ENCODE data around the gene PIP4K2A. TPM values are rescaled to one million over a fixed set of nuclear protein-coding genes. Genes with fewer than 3 reads are reported as not detected.

Gene PIP4K2A
- total RNA-seq, 2 donors from 2014 or later, result 3.6 to 7.8 TPM

DNA sequence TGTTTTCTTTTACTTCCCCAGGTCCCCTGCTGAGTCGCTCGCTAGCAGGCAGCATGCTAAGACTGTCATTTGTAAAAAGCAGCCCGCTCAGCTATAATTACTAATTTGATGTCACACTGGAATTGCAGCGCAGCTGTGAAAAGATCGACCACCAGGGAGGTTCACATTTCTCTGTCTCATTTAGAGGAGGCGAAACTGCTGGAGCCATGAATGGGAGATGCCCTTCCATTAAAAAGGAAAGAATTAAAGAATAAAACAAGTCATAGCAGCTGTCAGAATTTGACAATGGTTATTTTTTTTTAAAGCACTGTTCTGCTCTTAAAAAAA is 153.5 kb downstream of the PIP4K2A start:
- DNase-seq (no peak), ATAC-seq (no peak)
- Histone ChIP-seq H3K27ac (no peak overlapping the region), H3K9me3 (no peaks in the 10 kb centered on the region), H3K36me3 (replicated peaks in 1 of 2; ENCODE audit: insufficient read depth in 1 of 2, low read depth in 2 of 2) (no peaks in the 10 kb centered on the region), H3K4me3 (no peak overlapping the region), H3K4me1 (peaks cover 10% of the 10 kb centered on the region), H3K27me3 (no peaks in the 10 kb centered on the region)
- no peak for TF ChIP-seq POLR2A (IDR thresholded peaks at IDR 0.05)
- TF ChIP-seq, protein P1, sequence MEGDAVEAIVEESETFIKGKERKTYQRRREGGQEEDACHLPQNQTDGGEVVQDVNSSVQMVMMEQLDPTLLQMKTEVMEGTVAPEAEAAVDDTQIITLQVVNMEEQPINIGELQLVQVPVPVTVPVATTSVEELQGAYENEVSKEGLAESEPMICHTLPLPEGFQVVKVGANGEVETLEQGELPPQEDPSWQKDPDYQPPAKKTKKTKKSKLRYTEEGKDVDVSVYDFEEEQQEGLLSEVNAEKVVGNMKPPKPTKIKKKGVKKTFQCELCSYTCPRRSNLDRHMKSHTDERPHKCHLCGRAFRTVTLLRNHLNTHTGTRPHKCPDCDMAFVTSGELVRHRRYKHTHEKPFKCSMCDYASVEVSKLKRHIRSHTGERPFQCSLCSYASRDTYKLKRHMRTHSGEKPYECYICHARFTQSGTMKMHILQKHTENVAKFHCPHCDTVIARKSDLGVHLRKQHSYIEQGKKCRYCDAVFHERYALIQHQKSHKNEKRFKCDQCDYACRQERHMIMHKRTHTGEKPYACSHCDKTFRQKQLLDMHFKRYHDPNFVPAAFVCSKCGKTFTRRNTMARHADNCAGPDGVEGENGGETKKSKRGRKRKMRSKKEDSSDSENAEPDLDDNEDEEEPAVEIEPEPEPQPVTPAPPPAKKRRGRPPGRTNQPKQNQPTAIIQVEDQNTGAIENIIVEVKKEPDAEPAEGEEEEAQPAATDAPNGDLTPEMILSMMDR (IDR thresholded peaks at IDR 0.05), result no peak
- WGBS, 2 donors, result 74 to 81% methylated on average over 6 of the region's 6 CpGs
- intact Hi-C loops (cut with DNase I), result no loop called here

DNA sequence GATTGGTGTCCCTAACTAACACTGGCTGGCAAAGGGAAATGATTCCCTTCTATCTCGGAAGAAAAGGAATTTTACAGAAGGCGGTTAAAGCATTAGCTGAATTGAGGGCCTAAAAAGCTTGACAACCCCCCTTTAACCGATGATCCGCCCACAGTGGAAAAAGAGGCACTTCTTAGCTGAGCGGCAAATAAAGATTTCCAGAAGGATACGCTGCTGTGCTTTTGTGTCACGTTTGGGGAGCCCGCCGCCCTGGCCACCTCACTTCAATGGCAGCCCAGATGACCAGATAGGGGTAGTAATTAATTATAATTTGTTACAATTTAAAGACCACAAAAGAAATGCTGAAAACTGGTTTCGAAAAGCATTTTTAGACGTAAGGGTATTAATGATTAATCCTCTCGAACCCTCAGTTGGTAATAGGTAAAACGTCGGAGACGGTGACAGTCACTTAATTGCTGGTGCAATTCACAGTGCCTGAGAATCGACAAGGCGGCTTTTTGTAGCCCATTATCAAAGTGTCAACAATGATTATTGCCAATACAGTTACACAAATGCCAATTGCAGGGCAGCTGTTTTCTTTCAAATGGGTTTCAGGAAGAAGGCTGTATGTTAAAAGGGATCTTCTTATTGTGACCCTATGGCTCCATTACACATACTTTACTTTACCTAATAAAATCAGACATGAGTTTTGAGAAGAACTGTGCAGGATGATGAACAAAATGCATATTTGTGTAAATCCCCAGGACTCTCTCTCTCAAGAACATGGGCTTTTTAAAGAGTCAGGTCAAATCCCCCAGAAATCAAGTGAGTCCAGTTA is 154.1 kb downstream of the PIP4K2A start:
- Histone ChIP-seq H3K36me3 (replicated peaks in 1 of 2; ENCODE audit: insufficient read depth in 1 of 2, low read depth in 2 of 2) (no peaks in the 10 kb centered on the region), H3K9me3 (no peaks in the 10 kb centered on the region), H3K4me3 (no peak overlapping the region), H3K4me1 (peaks cover 10% of the 10 kb centered on the region), H3K27ac (no peak overlapping the region), H3K27me3 (no peaks in the 10 kb centered on the region)
- intact Hi-C loops (cut with DNase I), result no loop called here
- 62 to 66% methylated on average over 17 of the region's 17 CpGs for WGBS, 2 donors
- DNase-seq, result no peak
- TF ChIP-seq, protein P1 (IDR thresholded peaks at IDR 0.05), result no peak
- TF ChIP-seq POLR2A (IDR thresholded peaks at IDR 0.05), result no peak
- no peak for ATAC-seq

DNA sequence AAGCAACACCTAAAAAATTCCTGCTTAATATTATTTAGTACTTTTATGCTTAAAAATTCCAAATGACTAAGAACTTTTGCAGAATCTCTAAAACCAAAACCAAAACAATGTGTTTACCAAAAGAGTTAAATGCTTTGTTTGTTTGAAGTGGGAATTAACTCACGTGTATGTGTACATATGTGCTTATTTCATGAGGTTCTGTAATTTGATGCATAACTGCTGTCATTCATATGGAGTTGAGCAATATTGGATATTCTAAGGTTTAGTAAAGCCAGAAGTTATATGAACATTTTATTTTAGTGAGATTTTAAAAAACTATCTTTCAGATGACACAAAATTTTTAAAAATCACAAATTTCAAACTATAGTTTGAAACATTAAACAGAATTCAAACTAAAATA is 157.1 kb downstream of the PIP4K2A start:
- intact Hi-C loops (cut with DNase I), result no loop called here
- no peak overlapping the region for H3K27ac ChIP-seq
- no peak for DNase-seq
- TF ChIP-seq, protein P1 (IDR thresholded peaks at IDR 0.05), result no peak
- no peak for TF ChIP-seq POLR2A (IDR thresholded peaks at IDR 0.05)
- H3K9me3 ChIP-seq, result no peaks in the 10 kb centered on the region
- no peak for ATAC-seq
- WGBS, 2 donors, result 48 to 52% methylated on average over 1 of the region's 1 CpG
- H3K4me1 ChIP-seq, result peaks cover 10% of the 10 kb centered on the region
- H3K36me3 ChIP-seq (replicated peaks in 1 of 2; ENCODE audit: insufficient read depth in 1 of 2, low read depth in 2 of 2), result no peaks in the 10 kb centered on the region
- no peaks in the 10 kb centered on the region for H3K27me3 ChIP-seq
- no peak overlapping the region for H3K4me3 ChIP-seq

DNA sequence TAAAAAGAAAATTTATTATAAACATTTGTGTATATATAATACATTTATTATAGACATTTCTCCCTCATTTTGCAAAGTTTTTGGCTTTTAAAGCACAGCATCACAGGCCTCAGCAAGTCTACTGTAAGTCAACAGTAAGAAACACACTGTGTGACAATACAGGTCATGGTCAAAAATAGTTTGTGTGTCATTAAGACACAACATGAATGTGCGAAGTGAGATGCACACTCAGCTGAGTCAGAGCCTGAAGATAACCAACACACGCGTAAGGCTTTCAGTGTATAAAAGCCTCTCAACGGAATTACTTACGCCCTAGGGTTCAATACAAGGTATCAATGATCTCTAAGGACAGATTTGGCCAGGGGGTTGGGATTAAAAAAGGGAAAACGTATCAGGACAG is 157.6 kb downstream of the PIP4K2A start:
- no peak overlapping the region for H3K4me3 ChIP-seq
- no peaks in the 10 kb centered on the region for H3K36me3 ChIP-seq (replicated peaks in 1 of 2; ENCODE audit: insufficient read depth in 1 of 2, low read depth in 2 of 2)
- no peaks in the 10 kb centered on the region for H3K9me3 ChIP-seq
- no peaks in the 10 kb centered on the region for H3K27me3 ChIP-seq
- peaks cover 10% of the 10 kb centered on the region for H3K4me1 ChIP-seq
- ATAC-seq (no peak), DNase-seq (no peak)
- intact Hi-C loops (cut with DNase I), result no loop called here
- 92 to 96% methylated on average over 6 of the region's 6 CpGs for WGBS, 2 donors
- H3K27ac ChIP-seq, result no peak overlapping the region
- TF ChIP-seq POLR2A (IDR thresholded peaks at IDR 0.05), result no peak
- TF ChIP-seq, protein P1 (IDR thresholded peaks at IDR 0.05), result no peak

Data from body of pancreas (tissue), 4 donors.